A549 (cell line): ENCODE results near the gene YAF2. TPM values are rescaled to one million over a fixed set of nuclear protein-coding genes. Genes with fewer than 3 reads are reported as not detected.

Experiments
- ATAC-seq, 2 experiments: fragments of 200-7000 bp in 1 of 2; fragments of >200 bp in 1 of 2; cut with Nextera tagmentation in 1 of 2; cut with Tn5 transposase in 1 of 2; 3 replicates each; pipeline versions ENCODE4 v1.8.0 to v1.9.1; 2018 to 2020; ENCODE audit warnings: mild to moderate bottlenecking in 1 of 2, moderate library complexity in 1 of 2
- CTCF ChIA-PET: fragments of 300-600 bp; sonication (Branson Sonifier 250); formaldehyde crosslinking; extraction: SDS; loops from one replicate; lab custom pipeline; 2021; ENCODE audit warnings: antibody characterized with exemption, inconsistent platforms; lab: Yijun Ruan, JAX
- POLR2A ChIA-PET: fragments of 350-600 bp; formaldehyde crosslinking; extraction: SDS; loops from one replicate; lab custom pipeline; 2021; ENCODE audit warnings: antibody characterized with exemption, inconsistent platforms; lab: Yijun Ruan, JAX
- DNase-seq, 2 experiments: peaks; one replicate each; pipeline versions ENCODE4 v3.0.0 to v3.0.0-alpha.2; 2011 to 2016; ENCODE audit warnings: low read depth in 1 of 2, low spot score in 1 of 2
- FAIRE-seq: peaks from 2 replicates; lab custom pipeline; 2011; peaks lifted over from hg19 to GRCh38; lab: Jason Lieb, UNC
- H3K27ac ChIP-seq, 2 experiments: fragments of >200 bp; sonication (Bioruptor Twin); formaldehyde crosslinking; 3 replicates each; pipeline ENCODE4 v1.5.1; 2016 to 2017
- H3K4me1 ChIP-seq: fragments of >200 bp; sonication (Bioruptor Twin); formaldehyde crosslinking; 3 replicates; pipeline ENCODE4 v1.6.1; 2016
- H3K4me2 ChIP-seq: fragments of >200 bp; sonication (Bioruptor Twin); formaldehyde crosslinking; 3 replicates; pipeline ENCODE4 v1.6.1; 2016
- H3K4me3 ChIP-seq: fragments of >200 bp; sonication (Bioruptor Twin); formaldehyde crosslinking; 3 replicates; pipeline ENCODE4 v1.5.1; 2016
- H3K9me3 ChIP-seq: fragments of >200 bp; sonication (Bioruptor Twin); formaldehyde crosslinking; 3 replicates; pipeline ENCODE4 v1.6.1; 2016
- CBX2 ChIP-seq: fragments of 200-600 bp; sonication (generic); IDR thresholded peaks from 2 replicates; pipeline ENCODE4 v1.6.1; 2016; ENCODE audit warnings: low read depth, mild to moderate bottlenecking, borderline replicate concordance
- CEBPB ChIP-seq, 2 experiments: fragments of >200 bp in 1 of 2; sonication (Bioruptor Twin) in 1 of 2; formaldehyde crosslinking in 1 of 2; IDR thresholded peaks; 2 replicates each; pipeline ENCODE4 v1.6.1; 2012 to 2016
- EHMT2 ChIP-seq: fragments of 200-600 bp; sonication (generic); IDR thresholded peaks from 2 replicates; pipeline ENCODE4 v1.6.1; 2016; ENCODE audit warnings: antibody characterized with exemption, low read depth, mild to moderate bottlenecking, moderate library complexity
- EP300 ChIP-seq, 2 experiments: fragments of >200 bp; sonication (Bioruptor Twin); formaldehyde crosslinking; IDR thresholded peaks; 2 replicates in 1 of 2; 3 replicates in 1 of 2; pipeline ENCODE4 v1.6.1; 2016 to 2017
- FOXS1 ChIP-seq: fragments of 250-450 bp; sonication (Bioruptor Pico); IDR thresholded peaks from 2 replicates; pipeline ENCODE4 v1.5.0; 2020; ENCODE audit warnings: mild to moderate bottlenecking, moderate library complexity
- GATA3 ChIP-seq: IDR thresholded peaks from 2 replicates; pipeline ENCODE4 v1.6.1; 2012; ENCODE audit warnings: borderline replicate concordance
- HOXB5 ChIP-seq: fragments of 250-450 bp; sonication (Bioruptor Pico); IDR thresholded peaks from 2 replicates; pipeline ENCODE4 v1.5.0; 2020; ENCODE audit warnings: mild to moderate bottlenecking, moderate library complexity
- KDM1A ChIP-seq: fragments of 200-600 bp; sonication (generic); IDR thresholded peaks from 2 replicates; pipeline ENCODE4 v1.6.1; 2016; ENCODE audit warnings: low read depth, mild to moderate bottlenecking
- MAX ChIP-seq: IDR thresholded peaks from 2 replicates; pipeline ENCODE4 v1.6.1; 2012
- MAZ ChIP-seq: fragments of 150-350 bp; IDR thresholded peaks from 2 replicates; pipeline ENCODE4 v1.6.1; 2014; ENCODE audit warnings: antibody characterized with exemption, low read depth, low read length, borderline replicate concordance
- NPAS2 ChIP-seq: fragments of 250-450 bp; sonication (Bioruptor Pico); IDR thresholded peaks from 2 replicates; pipeline ENCODE4 v1.8.0; 2022; ENCODE audit warnings: mild to moderate bottlenecking, moderate library complexity, borderline replicate concordance
- POLR2A ChIP-seq: IDR thresholded peaks from 2 replicates; pipeline ENCODE4 v1.6.1; 2012; ENCODE audit warnings: mild to moderate bottlenecking, low read length
- RAD21 ChIP-seq, 2 experiments: fragments of >200 bp in 1 of 2; sonication (Bioruptor Twin) in 1 of 2; formaldehyde crosslinking in 1 of 2; IDR thresholded peaks in 1 of 2; conservative IDR thresholded peaks in 1 of 2; 2 replicates in 1 of 2; 3 replicates in 1 of 2; pipeline ENCODE4 v1.6.1; 2012 to 2018; ENCODE audit warnings: inconsistent platforms in 1 of 2
- RFX5 ChIP-seq: fragments of 450-650 bp; IDR thresholded peaks from 2 replicates; pipeline ENCODE4 v1.7.1; 2014; ENCODE audit warnings: antibody characterized with exemption, mild to moderate bottlenecking, moderate library complexity
- ZFP36 ChIP-seq: fragments of 450-650 bp; IDR thresholded peaks from 2 replicates; pipeline ENCODE4 v1.6.1; 2014; ENCODE audit warnings: borderline replicate concordance; ENCODE audit not compliant: partially characterized antibody
- WGBS: methylation state at CpG from one replicate; pipeline ENCODE4 v1.1.6; 2017; ENCODE audit errors: missing lambda C conversion rate; 5-methylcytosine and 5-hydroxymethylcytosine counted together
- polyA plus RNA-seq, 4 experiments: library from polyadenylated mRNA; depleted of rRNA in 3 of 4; stranded (reverse); fragments of >200 nt; fragmentation: RNase III in 1 of 4; extraction: RNeasy Plus Mini Kit Qiagen cat#74134 plus additional on column Dnase treatment in 1 of 4; gene quantifications; 2 replicates in 3 of 4; 3 replicates in 1 of 4; pipeline ENCODE4 v1.2.3, GENCODE V29; 2011 to 2017
- TF ChIP-seq, protein P1 (sequence below): fragments of 250-450 bp; sonication (Bioruptor Pico); IDR thresholded peaks from 2 replicates; pipeline ENCODE4 v1.5.0; 2020; ENCODE audit warnings: low read depth, mild to moderate bottlenecking, moderate library complexity
- TF ChIP-seq, protein P2 (sequence below): fragments of 450-650 bp; IDR thresholded peaks from 2 replicates; pipeline ENCODE4 v1.6.1; 2014; ENCODE audit warnings: antibody characterized with exemption

The YAF2 gene
- polyA plus RNA-seq, 2 of the 4 experiments (the other 2 are of a cell fraction): 21.5 to 49.2 TPM

GRCh38 chr12:42125388-42125767 is 112.7 kb downstream of the YAF2 start:
- ChIA-PET POLR2A (no interaction called here), CTCF (interaction anchor here (0.9 to 4.4 kb wide), 6 partner anchors 21 to 247 kb away, joined by 3 to 14 read pairs (median 6); no protein-coding TSS in a partner anchor)
- DNase-seq (no peak), FAIRE-seq (no peak)
- H3K4me2 ChIP-seq: peak overlapping the region; percentile 40
- H3K4me3 ChIP-seq: no peak overlapping the region
- no peak for TF ChIP-seq RFX5
- TF ChIP-seq, protein P1, sequence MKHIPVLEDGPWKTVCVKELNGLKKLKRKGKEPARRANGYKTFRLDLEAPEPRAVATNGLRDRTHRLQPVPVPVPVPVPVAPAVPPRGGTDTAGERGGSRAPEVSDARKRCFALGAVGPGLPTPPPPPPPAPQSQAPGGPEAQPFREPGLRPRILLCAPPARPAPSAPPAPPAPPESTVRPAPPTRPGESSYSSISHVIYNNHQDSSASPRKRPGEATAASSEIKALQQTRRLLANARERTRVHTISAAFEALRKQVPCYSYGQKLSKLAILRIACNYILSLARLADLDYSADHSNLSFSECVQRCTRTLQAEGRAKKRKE (CRISPR knock-in tag): no peak
- TF ChIP-seq, all 56 proteins: peak for 0
- peak in 1 of 2 experiments; percentile 56; a peak in 3 of 6 replicates for ATAC-seq
- WGBS: 65% methylated on average over 1 of the region's 1 CpG
- peaks cover 58% of the 10 kb centered on the region for H3K4me1 ChIP-seq
- peak overlapping the region in 1 of 2 experiments; percentile 29; a peak in 2 of 6 replicates for H3K27ac ChIP-seq
- H3K9me3 ChIP-seq: no peaks in the 10 kb centered on the region

DNA sequence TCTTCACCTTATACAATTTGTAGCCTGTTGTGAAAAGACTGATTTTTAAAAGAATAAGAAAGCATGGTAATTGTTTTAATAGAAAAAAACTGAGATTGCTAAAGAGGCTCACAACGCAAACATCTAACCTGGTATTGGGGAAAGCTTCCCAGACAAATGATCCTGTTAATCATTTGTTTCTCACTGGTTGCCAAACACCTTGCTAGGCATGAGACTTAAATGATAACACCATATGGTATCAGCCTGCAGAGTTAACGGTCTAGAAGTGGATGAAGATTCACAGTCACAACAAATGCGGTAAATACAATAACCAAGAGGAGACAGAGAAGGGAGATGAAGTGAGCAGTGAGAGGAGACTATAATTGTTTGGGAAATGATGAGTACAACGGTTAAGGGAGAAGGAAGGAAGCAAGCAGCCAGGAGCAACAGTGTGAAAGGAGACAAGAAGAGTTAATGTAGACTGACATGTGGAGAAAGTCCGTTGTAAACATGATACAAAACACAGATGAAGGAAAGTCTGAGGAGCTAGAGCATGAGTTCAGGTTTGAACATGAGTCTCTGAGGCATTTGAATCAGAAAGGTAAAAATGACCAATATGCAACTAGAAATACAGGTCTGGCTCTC is 113.2 kb downstream of the YAF2 start:
- CTCF ChIA-PET: interaction anchor here (0.9 to 4.4 kb wide), 6 partner anchors 20 to 247 kb away, joined by 3 to 14 read pairs (median 6); no protein-coding TSS in a partner anchor
- 25% methylated on average over 5 of the region's 5 CpGs for WGBS
- FAIRE-seq (no peak), DNase-seq (no peak), ATAC-seq (peak; percentile 32 to 59; a peak in 4 of 6 replicates)
- no peak overlapping the region for H3K4me3 ChIP-seq
- POLR2A ChIA-PET: no interaction called here
- H3K4me2 ChIP-seq: peak overlapping the region; percentile 40
- TF ChIP-seq EP300 (IDR thresholded peaks at IDR 0.05) (no peak), MAZ (no peak), GATA3 (no peak), CEBPB (IDR thresholded peaks at IDR 0.05) (0 out of 4 replicates have a peak, but pooled peaks of 1 of the 2 experiments have one; percentile 8), KDM1A (no peak)
- TF ChIP-seq, protein P1 (CRISPR knock-in tag): no peak
- H3K4me1 ChIP-seq: peaks cover 55% of the 10 kb centered on the region
- H3K27ac ChIP-seq: peak overlapping the region in 1 of 2 experiments; percentile 29; a peak in 2 of 6 replicates
- H3K9me3 ChIP-seq: no peaks in the 10 kb centered on the region

GRCh38 chr12:42119085-42119633 is 118.9 kb downstream of the YAF2 start:
- H3K4me3 ChIP-seq: no peak overlapping the region
- WGBS: 54% methylated on average over 2 of the region's 2 CpGs
- no peak for DNase-seq
- H3K9me3 ChIP-seq: no peaks in the 10 kb centered on the region
- H3K4me1 ChIP-seq: peaks cover 19% of the 10 kb centered on the region
- no peak for TF ChIP-seq RAD21 (conservative IDR thresholded peaks at IDR 0.05 in 1 of 2, IDR thresholded peaks at IDR 0.05 in 1 of 2)
- no peak for TF ChIP-seq MAX
- no peak for TF ChIP-seq ZFP36
- no peak for TF ChIP-seq POLR2A
- no peak for TF ChIP-seq FOXS1 (CRISPR knock-in tag)
- no peak for TF ChIP-seq EHMT2
- no peak for TF ChIP-seq NPAS2
- CTCF ChIA-PET: interaction anchor here (0.6 to 1.2 kb wide), 5 partner anchors 16 to 727 kb away, joined by 3 to 8 read pairs (median 3); partner anchors contain the start of gene GXYLT1
- POLR2A ChIA-PET: no interaction called here
- H3K27ac ChIP-seq: no peak overlapping the region
- 0 out of 3 replicates have a peak overlapping the region, but pooled peaks have one; percentile 25 for H3K4me2 ChIP-seq
- FAIRE-seq: no peak
- ATAC-seq: no peak

DNA sequence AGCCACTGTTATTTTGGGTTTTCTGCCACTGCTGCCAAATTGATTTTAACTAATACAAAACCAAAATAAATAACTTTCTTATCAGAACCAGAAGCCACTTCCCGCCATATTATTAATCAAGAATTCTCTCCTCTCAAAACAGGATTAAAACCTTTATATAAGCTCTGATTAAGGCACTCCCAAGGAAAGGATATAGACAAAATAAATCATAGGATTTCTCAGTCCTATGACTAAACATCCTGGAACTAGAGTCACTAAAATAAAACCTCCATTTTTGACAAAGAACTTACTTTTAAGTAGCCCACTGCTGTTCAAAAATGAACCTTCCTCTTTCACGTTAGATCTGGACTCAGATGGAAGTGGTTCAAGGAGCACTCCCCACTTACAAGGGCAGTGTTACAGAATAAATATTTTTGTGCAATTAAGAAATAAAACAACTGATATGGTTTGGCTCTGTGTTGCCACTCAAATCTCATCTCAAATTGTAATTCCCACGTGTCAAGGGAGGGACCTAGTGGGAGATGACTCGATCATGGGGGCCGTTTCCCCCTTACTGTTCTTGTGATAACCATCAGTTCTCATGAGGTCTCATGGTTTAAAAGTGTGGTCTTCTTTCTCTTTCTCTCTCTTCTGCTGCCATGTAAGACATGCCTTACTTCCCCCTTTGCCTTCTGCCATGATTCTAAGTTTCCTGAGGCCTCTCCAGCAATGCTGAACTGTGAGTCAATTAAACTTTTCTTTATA is 119.7 kb downstream of the YAF2 start:
- H3K27ac ChIP-seq: no peak overlapping the region
- peak; percentile 32 for FAIRE-seq
- no peak for ATAC-seq
- H3K4me2 ChIP-seq: no peak overlapping the region
- CTCF ChIA-PET: interaction anchor here (1.2 kb wide), 1 partner anchor 213 kb away, joined by 4 read pairs; no protein-coding TSS in a partner anchor
- no peaks in the 10 kb centered on the region for H3K9me3 ChIP-seq
- peaks cover 13% of the 10 kb centered on the region for H3K4me1 ChIP-seq
- TF ChIP-seq, protein P2, sequence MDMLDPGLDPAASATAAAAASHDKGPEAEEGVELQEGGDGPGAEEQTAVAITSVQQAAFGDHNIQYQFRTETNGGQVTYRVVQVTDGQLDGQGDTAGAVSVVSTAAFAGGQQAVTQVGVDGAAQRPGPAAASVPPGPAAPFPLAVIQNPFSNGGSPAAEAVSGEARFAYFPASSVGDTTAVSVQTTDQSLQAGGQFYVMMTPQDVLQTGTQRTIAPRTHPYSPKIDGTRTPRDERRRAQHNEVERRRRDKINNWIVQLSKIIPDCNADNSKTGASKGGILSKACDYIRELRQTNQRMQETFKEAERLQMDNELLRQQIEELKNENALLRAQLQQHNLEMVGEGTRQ: no peak
- no peak for TF ChIP-seq HOXB5 (CRISPR knock-in tag)
- TF ChIP-seq RFX5: no peak
- TF ChIP-seq CBX2: no peak
- TF ChIP-seq KDM1A: no peak
- TF ChIP-seq, all 56 proteins: peak for 0
- no peak for DNase-seq
- POLR2A ChIA-PET: no interaction called here
- 90% methylated on average over 5 of the region's 5 CpGs for WGBS
- H3K4me3 ChIP-seq: no peak overlapping the region
